Neural progenitor cell (in vitro differentiated cells): ENCODE data around the gene CBX1. TPM values are rescaled to one million over a fixed set of nuclear protein-coding genes. Genes with fewer than 3 reads are reported as not detected.

Experiments
- DNase-seq: peaks from one replicate; pipeline ENCODE4 v3.0.0-alpha.2; 2016; ENCODE audit warnings: low spot score
- H2AFZ ChIP-seq: fragments of 200-600 bp; sonication (generic); replicated peaks from 2 replicates; pipeline ENCODE4 v1.6.1; 2016; ENCODE audit warnings: antibody characterized with exemption
- H3F3A ChIP-seq: fragments of 200-600 bp; sonication (generic); 2 replicates; pipeline ENCODE4 v1.6.1; 2016; ENCODE audit warnings: antibody characterized with exemption, low read depth
- H3K27ac ChIP-seq: fragments of 200-600 bp; sonication (generic); 2 replicates; pipeline ENCODE4 v1.5.1; 2016; ENCODE audit warnings: mild to moderate bottlenecking
- H3K27me3 ChIP-seq: fragments of 200-600 bp; sonication (generic); 2 replicates; pipeline ENCODE4 v1.6.1; 2016; ENCODE audit warnings: mild to moderate bottlenecking, moderate library complexity
- H3K36me3 ChIP-seq: fragments of 200-600 bp; sonication (generic); 2 replicates; pipeline ENCODE4 v1.5.1; 2016
- H3K4me1 ChIP-seq: fragments of 200-600 bp; sonication (generic); 2 replicates; pipeline ENCODE4 v1.6.1; 2016; ENCODE audit warnings: mixed run types
- H3K4me2 ChIP-seq: fragments of 200-600 bp; sonication (generic); 2 replicates; pipeline ENCODE4 v1.6.1; 2016
- H3K4me3 ChIP-seq: fragments of 200-600 bp; sonication (generic); 2 replicates; pipeline ENCODE4 v1.5.1; 2016
- H3K79me2 ChIP-seq: fragments of 200-600 bp; sonication (generic); 2 replicates; pipeline ENCODE4 v1.6.1; 2016; ENCODE audit warnings: low read depth
- H3K9ac ChIP-seq: fragments of 200-600 bp; sonication (generic); 2 replicates; pipeline ENCODE4 v1.6.1; 2016
- H3K9me3 ChIP-seq: fragments of 200-600 bp; sonication (generic); 2 replicates; pipeline ENCODE4 v1.5.1; 2016; ENCODE audit warnings: low read depth
- H4K20me1 ChIP-seq: fragments of 200-600 bp; sonication (generic); 2 replicates; pipeline ENCODE4 v1.6.1; 2016; ENCODE audit warnings: low read depth
- H3K27ac Mint-ChIP-seq: 3 replicates; pipeline ENCODE4 v1.8.0; 2021; ENCODE audit warnings: mixed read lengths
- H3K27me3 Mint-ChIP-seq: 2 replicates; pipeline ENCODE4 v1.8.0; 2022; ENCODE audit warnings: low read depth, mild to moderate bottlenecking, inconsistent platforms, moderate library complexity, mixed read lengths; ENCODE audit not compliant: insufficient read depth
- H3K36me3 Mint-ChIP-seq: 3 replicates; pipeline ENCODE4 v1.8.0; 2021; ENCODE audit warnings: mixed read lengths
- H3K4me1 Mint-ChIP-seq: 3 replicates; pipeline ENCODE4 v1.8.0; 2021; ENCODE audit warnings: mixed read lengths
- H3K4me3 Mint-ChIP-seq: 3 replicates; pipeline ENCODE4 v1.8.0; 2021; ENCODE audit warnings: mild to moderate bottlenecking, moderate library complexity, mixed read lengths
- H3K9me3 Mint-ChIP-seq: 3 replicates; pipeline ENCODE4 v1.8.0; 2020; ENCODE audit warnings: mixed read lengths
- CTCF ChIP-seq: fragments of 200-600 bp; sonication (generic); IDR thresholded peaks from 2 replicates; pipeline ENCODE4 v1.5.1; 2017; ENCODE audit warnings: antibody characterized with exemption, mild to moderate bottlenecking
- EZH2 ChIP-seq: fragments of 200-600 bp; sonication (generic); IDR thresholded peaks from 2 replicates; pipeline ENCODE4 v1.6.1; 2017; ENCODE audit warnings: antibody characterized with exemption, mild to moderate bottlenecking, moderate library complexity
- EZH2phosphoT487 ChIP-seq: fragments of 200-600 bp; sonication (generic); IDR thresholded peaks from 2 replicates; pipeline ENCODE4 v1.6.1; 2017; ENCODE audit warnings: antibody characterized with exemption
- microRNA counts: library from miRNA; unstranded; fragments of <30 nt; microRNA quantifications from one replicate; lab custom pipeline; 2016
- microRNA-seq: library from miRNA; unstranded; fragments of <30 nt; microRNA quantifications from one replicate; pipeline ENCODE4, GENCODE V29; 2016
- small RNA-seq: library from RNA; depleted of rRNA; stranded (forward); fragments of <200 nt; gene quantifications from one replicate; pipeline ENCODE3, GENCODE V24; 2015
- total RNA-seq: library from RNA; depleted of rRNA; stranded (reverse); fragments of >200 nt; gene quantifications from 2 replicates; pipeline ENCODE4 v1.2.3, GENCODE V29; 2015; ENCODE audit warnings: low replicate concordance

The CBX1 gene
- total RNA-seq, 1 donor from 2014 or later, result 208 TPM

GRCh38 chr17:48022901-48023300 is 78.4 kb downstream of the CBX1 start:
- peaks cover 11% of the 10 kb centered on the region for H3K4me1 ChIP-seq
- H3K27ac Mint-ChIP-seq, result peak overlapping the region; percentile 2
- no peaks in the 10 kb centered on the region for H3K36me3 ChIP-seq
- peaks cover 29% of the 10 kb centered on the region for H3F3A ChIP-seq
- H3K9me3 ChIP-seq, result no peaks in the 10 kb centered on the region
- peak overlapping the region; percentile 19 for H3K4me3 Mint-ChIP-seq
- H2AFZ ChIP-seq, result no peak overlapping the region
- H3K27me3 ChIP-seq, result peaks cover 27% of the 10 kb centered on the region
- no peaks in the 10 kb centered on the region for H4K20me1 ChIP-seq
- H3K9ac ChIP-seq, result no peak overlapping the region
- H3K4me1 Mint-ChIP-seq, result peaks cover 53% of the 10 kb centered on the region
- H3K9me3 Mint-ChIP-seq, result no peaks in the 10 kb centered on the region
- peak overlapping the region; percentile 91 for H3K4me2 ChIP-seq
- DNase-seq, result no peak
- H3K27ac ChIP-seq, result no peak overlapping the region
- H3K79me2 ChIP-seq, result no peaks in the 10 kb centered on the region
- no peak for TF ChIP-seq CTCF
- TF ChIP-seq EZH2phosphoT487, result no peak
- TF ChIP-seq EZH2, result no peak
- H3K4me3 ChIP-seq, result peak overlapping the region; percentile 52
- H3K36me3 Mint-ChIP-seq, result no peaks in the 10 kb centered on the region
- H3K27me3 Mint-ChIP-seq, result peaks cover 18% of the 10 kb centered on the region

GRCh38 chr17:48021934-48022333 is 79.3 kb downstream of the CBX1 start:
- no peak overlapping the region for H3K4me2 ChIP-seq
- H3K4me3 Mint-ChIP-seq, result no peak overlapping the region
- no peaks in the 10 kb centered on the region for H4K20me1 ChIP-seq
- H3F3A ChIP-seq, result peaks cover 29% of the 10 kb centered on the region
- peaks cover 16% of the 10 kb centered on the region for H3K4me1 ChIP-seq
- H2AFZ ChIP-seq, result no peak overlapping the region
- H3K27me3 Mint-ChIP-seq, result peaks cover 20% of the 10 kb centered on the region
- H3K4me3 ChIP-seq, result no peak overlapping the region
- peaks cover 52% of the 10 kb centered on the region for H3K4me1 Mint-ChIP-seq
- H3K9ac ChIP-seq, result no peak overlapping the region
- no peaks in the 10 kb centered on the region for H3K36me3 ChIP-seq
- no peaks in the 10 kb centered on the region for H3K79me2 ChIP-seq
- H3K27me3 ChIP-seq, result peaks cover 27% of the 10 kb centered on the region
- no peak overlapping the region for H3K27ac Mint-ChIP-seq
- H3K9me3 ChIP-seq, result no peaks in the 10 kb centered on the region
- no peaks in the 10 kb centered on the region for H3K9me3 Mint-ChIP-seq
- no peaks in the 10 kb centered on the region for H3K36me3 Mint-ChIP-seq
- DNase-seq, result no peak
- TF ChIP-seq CTCF (no peak), EZH2 (no peak)
- no peak overlapping the region for H3K27ac ChIP-seq

MicroRNA genes within 50 kb of the gene (microRNA counts, 767-probe panel; counts per million panel counts)
- 460 counts per million, percentile 90 among the panel's probes with 10 or more counts for microRNA hsa-miR-152 (lab: Ali Mortazavi, UCI)

Small RNA genes lying within 50 kb of the gene (microRNA-seq; reads per million reads assigned to microRNA genes)
- gene MIR152, result 7.6 reads per million, percentile 32 among the genes with 10 or more reads in this experiment

Small RNA genes lying within 50 kb of the gene (small RNA-seq; reads per million reads assigned to genes)
- gene AC004477.2 (not detected), gene MIR152 (1.0 reads per million, percentile 79 among the genes with 10 or more reads in this experiment), gene RNU6-1201P (0.14 reads per million)

Other genes starting within 250 kb of the CBX1 start
- 1.6 and 2.3 TPM in 2 replicates for gene SP2, start 205.2 kb downstream of the CBX1 start, total RNA-seq
- gene PNPO, start 159.9 kb downstream of the CBX1 start, total RNA-seq, result 8.0 and 9.1 TPM in 2 replicates
- not detected in 2 replicates for gene PRR15L, start 143.6 kb downstream of the CBX1 start, total RNA-seq
- 104 and 168 TPM in 2 replicates for gene CDK5RAP3, start 130.4 kb downstream of the CBX1 start, total RNA-seq
- gene COPZ2, start 63.7 kb downstream of the CBX1 start, total RNA-seq, result 0.30 and 0.74 TPM in 2 replicates
- 73.4 and 104 TPM in 2 replicates for gene NFE2L1, start 53.1 kb downstream of the CBX1 start, total RNA-seq
- gene SNX11, start 6.3 kb upstream of the CBX1 start, total RNA-seq, result 23.4 and 26.2 TPM in 2 replicates